Anterior cingulate cortex (tissue), 58 donors: ENCODE measurements around the gene ZNF800.

ENCODE experiments used
- DNase-seq, 58 donors: peaks; one replicate each; lab custom pipeline; 2025; lab: John Stamatoyannopoulos, UW

Gene ZNF800

GRCh38 chr7:127390817-127391590 lies 1.5 kb downstream of the ZNF800 start:
- DNase-seq, result no peak

- DNase-seq, result no peak
These were observed 2.2 kb downstream of the ZNF800 start for GRCh38 chr7:127390186-127390816.

GRCh38 chr7:127389321-127389720 lies 3.2 kb downstream of the ZNF800 start:
- DNase-seq, result no peak

- DNase-seq, result no peak
These were observed 4.5 kb downstream of the ZNF800 start for GRCh38 chr7:127387974-127388373.

- no peak for DNase-seq
These were observed 9.2 kb downstream of the ZNF800 start for GRCh38 chr7:127383123-127383835.

GRCh38 chr7:127382301-127383085 lies 10.0 kb downstream of the ZNF800 start:
- DNase-seq, result no peak

GRCh38 chr7:127380479-127380878 lies 12.0 kb downstream of the ZNF800 start:
- no peak for DNase-seq

- no peak for DNase-seq
These were observed 12.9 kb downstream of the ZNF800 start for GRCh38 chr7:127379642-127380041.

GRCh38 chr7:127378537-127378936 lies 14.0 kb downstream of the ZNF800 start:
- no peak for DNase-seq

GRCh38 chr7:127377425-127377824 lies 15.1 kb downstream of the ZNF800 start:
- no peak for DNase-seq

GRCh38 chr7:127375631-127376030 lies 16.9 kb downstream of the ZNF800 start:
- DNase-seq, result no peak

- DNase-seq, result no peak
These were observed 24.8 kb downstream of the ZNF800 start for GRCh38 chr7:127367679-127368078.

- DNase-seq, result no peak
These were observed 25.8 kb downstream of the ZNF800 start for GRCh38 chr7:127366680-127367079.

- DNase-seq, result no peak
These were observed 26.6 kb downstream of the ZNF800 start for GRCh38 chr7:127365957-127366315.

- DNase-seq, result no peak
These were observed 27.1 kb downstream of the ZNF800 start for GRCh38 chr7:127365164-127365956.

- no peak for DNase-seq
These were observed 30.0 kb downstream of the ZNF800 start for GRCh38 chr7:127362364-127363027.

- DNase-seq, result no peak
These were observed 30.8 kb downstream of the ZNF800 start for GRCh38 chr7:127361736-127362135.

GRCh38 chr7:127359011-127359410 lies 33.5 kb downstream of the ZNF800 start:
- no peak for DNase-seq

GRCh38 chr7:127353897-127354296 lies 38.6 kb downstream of the ZNF800 start:
- no peak for DNase-seq
